ENCODE measurements around the gene FXYD5. TPM values are rescaled to one million over a fixed set of nuclear protein-coding genes. Genes with fewer than 3 reads are reported as not detected.

Gene FXYD5
- total and polyA plus RNA-seq, 7 donors = 18.5 to 102 (median 27.0) TPM

GRCh38 chr19:35205733-35206323, 51.3 kb downstream of the FXYD5 start:
- intact Hi-C loops (cut with DNase I) = no loop called here
- Histone ChIP-seq H3K27me3 (peaks cover 0 to 4% (median 3%) of the 10 kb centered on the region in 3 donors), H3K4me1 (no peaks in the 10 kb centered on the region), H3K9me3 (no peaks in the 10 kb centered on the region), H3K27ac (no peak overlapping the region), H3K36me3 (no peaks in the 10 kb centered on the region), H3K4me3 (no peak overlapping the region)
- no peak for DNase-seq
- no peak for TF ChIP-seq POLR2AphosphoS5 (IDR thresholded peaks at IDR 0.05)
- TF ChIP-seq POLR2A (IDR thresholded peaks at IDR 0.05) = no peak
- no peak for TF ChIP-seq EP300 (IDR thresholded peaks at IDR 0.05)
- TF ChIP-seq, protein P1, sequence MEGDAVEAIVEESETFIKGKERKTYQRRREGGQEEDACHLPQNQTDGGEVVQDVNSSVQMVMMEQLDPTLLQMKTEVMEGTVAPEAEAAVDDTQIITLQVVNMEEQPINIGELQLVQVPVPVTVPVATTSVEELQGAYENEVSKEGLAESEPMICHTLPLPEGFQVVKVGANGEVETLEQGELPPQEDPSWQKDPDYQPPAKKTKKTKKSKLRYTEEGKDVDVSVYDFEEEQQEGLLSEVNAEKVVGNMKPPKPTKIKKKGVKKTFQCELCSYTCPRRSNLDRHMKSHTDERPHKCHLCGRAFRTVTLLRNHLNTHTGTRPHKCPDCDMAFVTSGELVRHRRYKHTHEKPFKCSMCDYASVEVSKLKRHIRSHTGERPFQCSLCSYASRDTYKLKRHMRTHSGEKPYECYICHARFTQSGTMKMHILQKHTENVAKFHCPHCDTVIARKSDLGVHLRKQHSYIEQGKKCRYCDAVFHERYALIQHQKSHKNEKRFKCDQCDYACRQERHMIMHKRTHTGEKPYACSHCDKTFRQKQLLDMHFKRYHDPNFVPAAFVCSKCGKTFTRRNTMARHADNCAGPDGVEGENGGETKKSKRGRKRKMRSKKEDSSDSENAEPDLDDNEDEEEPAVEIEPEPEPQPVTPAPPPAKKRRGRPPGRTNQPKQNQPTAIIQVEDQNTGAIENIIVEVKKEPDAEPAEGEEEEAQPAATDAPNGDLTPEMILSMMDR (IDR thresholded peaks at IDR 0.05) = no peak
- 74 to 75% methylated on average over 6 of the region's 6 CpGs for WGBS, 2 donors

DNA sequence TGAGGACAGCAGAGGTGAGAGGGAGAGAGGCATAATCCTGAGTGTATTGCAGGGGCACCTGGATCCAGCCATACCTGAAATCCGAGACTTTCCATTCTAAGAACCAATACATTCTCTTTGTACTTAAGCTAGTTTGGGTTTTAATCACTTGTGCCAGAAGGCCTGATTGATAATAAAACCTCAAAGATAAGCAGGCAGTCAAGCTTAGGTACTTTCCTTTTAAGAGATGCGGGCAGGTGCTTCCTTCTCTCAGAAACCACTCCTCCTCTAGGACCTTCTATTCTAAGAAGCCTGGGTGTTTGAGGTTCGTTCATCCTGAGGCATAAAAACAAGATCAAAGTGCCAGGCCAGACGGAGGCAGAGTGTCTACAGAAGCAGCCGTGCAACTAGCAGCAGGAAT, 51.8 kb downstream of the FXYD5 start:
- no peaks in the 10 kb centered on the region for H3K4me1 ChIP-seq
- intact Hi-C loops (cut with DNase I) = no loop called here
- H3K36me3 ChIP-seq = no peaks in the 10 kb centered on the region
- H3K9me3 ChIP-seq = no peaks in the 10 kb centered on the region
- H3K27me3 ChIP-seq = peaks cover 0 to 6% (median 3%) of the 10 kb centered on the region in 3 donors
- TF ChIP-seq EP300 (IDR thresholded peaks at IDR 0.05) (no peak), POLR2A (IDR thresholded peaks at IDR 0.05) (no peak), POLR2AphosphoS5 (IDR thresholded peaks at IDR 0.05) (no peak)
- TF ChIP-seq, protein P1 (IDR thresholded peaks at IDR 0.05) = no peak
- 8 to 17% methylated on average over 5 of the region's 5 CpGs for WGBS, 2 donors
- H3K27ac ChIP-seq = no peak overlapping the region
- DNase-seq = no peak
- no peak overlapping the region for H3K4me3 ChIP-seq

DNA sequence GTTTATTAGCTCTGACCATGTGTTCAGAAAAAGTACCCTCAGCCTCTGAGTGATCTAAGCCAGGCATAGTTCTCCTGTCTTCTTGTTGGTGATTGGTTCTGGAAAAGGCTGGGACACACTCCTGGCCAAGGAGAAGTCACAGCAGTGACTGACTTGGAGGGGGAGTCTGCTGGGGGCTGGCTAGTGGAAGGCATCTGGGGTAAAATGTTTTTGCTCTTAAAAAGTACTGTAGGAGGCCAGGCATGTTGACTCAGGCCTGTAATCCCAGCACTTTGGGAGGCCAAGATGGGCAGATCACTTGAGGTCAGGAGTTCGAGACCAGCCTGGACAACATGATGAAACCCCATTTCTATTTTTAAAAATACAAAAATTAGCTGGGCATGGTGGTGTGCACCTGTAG, 52.3 kb downstream of the FXYD5 start:
- intact Hi-C loops (cut with DNase I) = no loop called here
- WGBS, 2 donors = 84 to 93% methylated on average over 1 of the region's 1 CpG
- no peak for TF ChIP-seq POLR2A (IDR thresholded peaks at IDR 0.05)
- TF ChIP-seq, protein P1 (IDR thresholded peaks at IDR 0.05) = no peak
- TF ChIP-seq POLR2AphosphoS5 (IDR thresholded peaks at IDR 0.05) = no peak
- no peak for TF ChIP-seq EP300 (IDR thresholded peaks at IDR 0.05)
- no peak overlapping the region for H3K4me3 ChIP-seq
- no peaks in the 10 kb centered on the region for H3K4me1 ChIP-seq
- H3K36me3 ChIP-seq = no peaks in the 10 kb centered on the region
- peaks cover 0 to 6% (median 3%) of the 10 kb centered on the region in 3 donors for H3K27me3 ChIP-seq
- H3K27ac ChIP-seq = no peak overlapping the region
- H3K9me3 ChIP-seq = no peaks in the 10 kb centered on the region
- DNase-seq = no peak

- intact Hi-C loops (cut with DNase I) = no loop called here
- no peak overlapping the region for H3K4me3 ChIP-seq
- no peaks in the 10 kb centered on the region for H3K36me3 ChIP-seq
- TF ChIP-seq, protein P1 (IDR thresholded peaks at IDR 0.05) = no peak
- TF ChIP-seq POLR2AphosphoS5 (IDR thresholded peaks at IDR 0.05) = no peak
- no peak for TF ChIP-seq POLR2A (IDR thresholded peaks at IDR 0.05)
- no peak for TF ChIP-seq EP300 (IDR thresholded peaks at IDR 0.05)
- H3K27me3 ChIP-seq = peaks cover 0 to 6% (median 3%) of the 10 kb centered on the region in 3 donors
- no peaks in the 10 kb centered on the region for H3K9me3 ChIP-seq
- no peak overlapping the region for H3K27ac ChIP-seq
- no peaks in the 10 kb centered on the region for H3K4me1 ChIP-seq
- WGBS, 2 donors = 73 to 86% methylated on average over 8 of the region's 8 CpGs
- no peak for DNase-seq
Observed at GRCh38 chr19:35207391-35207871, 52.9 kb downstream of the FXYD5 start.

GRCh38 chr19:35208121-35208520, 53.6 kb downstream of the FXYD5 start:
- Histone ChIP-seq H3K27ac (no peak overlapping the region), H3K4me1 (peaks cover 0 to under 1% (median 0%) of the 10 kb centered on the region in 4 donors), H3K27me3 (peaks cover 0 to 6% (median 3%) of the 10 kb centered on the region in 3 donors), H3K36me3 (no peaks in the 10 kb centered on the region), H3K9me3 (no peaks in the 10 kb centered on the region), H3K4me3 (no peak overlapping the region)
- intact Hi-C loops (cut with DNase I) = no loop called here
- no peak for DNase-seq
- TF ChIP-seq POLR2A (IDR thresholded peaks at IDR 0.05) (no peak), EP300 (IDR thresholded peaks at IDR 0.05) (no peak), POLR2AphosphoS5 (IDR thresholded peaks at IDR 0.05) (no peak)
- TF ChIP-seq, protein P1 (IDR thresholded peaks at IDR 0.05) = no peak
- WGBS, 2 donors = 86% methylated on average over 8 of the region's 8 CpGs
